ENCODE data around the gene KRTAP1-1. TPM values are rescaled to one million over a fixed set of nuclear protein-coding genes. Genes with fewer than 3 reads are reported as not detected.

The KRTAP1-1 gene
- total and polyA plus RNA-seq, 2 of the 4 experiments (the other 2 are of a cell fraction) = 0.90 to 1.2 TPM

- H3K79me1 ChIP-seq (ENCODE audit: low read depth in 1 of 2, low read length in 2 of 2) = no peaks in the 10 kb centered on the region
- CTCF ChIA-PET = no interaction called here
- H3K56ac ChIP-seq (ENCODE audit: extremely low read depth, insufficient read depth, low read length) = no peak overlapping the region
- H3K23ac ChIP-seq (ENCODE audit: low read depth, low read length) = no peak overlapping the region
- DNase-seq = no peak
- no TSS peak for BruUV-seq (replicated peaks)
- no peaks in the 10 kb centered on the region for H3K9me3 ChIP-seq (ENCODE audit: control insufficient read depth, insufficient read depth, low read length)
- H3K27me3 ChIP-seq (ENCODE audit: control insufficient read depth, insufficient read depth, low read length) = no peaks in the 10 kb centered on the region
- H3K4ac ChIP-seq (ENCODE audit: low read depth, low read length) = no peak overlapping the region
- H2AK5ac ChIP-seq (ENCODE audit: low read depth, low read length) = no peak overlapping the region
- H3K27ac ChIP-seq (ENCODE audit: insufficient read depth, low read length) = no peak overlapping the region
- no peaks in the 10 kb centered on the region for H3K36me3 ChIP-seq (ENCODE audit: control insufficient read depth, insufficient read depth, low read length)
- H2AFZ ChIP-seq (replicated peaks; ENCODE audit: low read length, poor library complexity) = no peak overlapping the region
- in situ Hi-C loops (cut with MboI; ENCODE audit: low sequenced_read_pairs) (no loop called here), intact Hi-C loops (cut with micrococcal nuclease) (no loop called here), dilution Hi-C loops (cut with HindIII; ENCODE audit: low sequenced_read_pairs, unreplicated experiment) (no loop called here)
- no peak overlapping the region for H4K91ac ChIP-seq (ENCODE audit: insufficient read depth, low read depth, low read length)
- no peak overlapping the region for H2BK5ac ChIP-seq (ENCODE audit: low read depth, low read length, poor library complexity, severe bottlenecking)
- no peak overlapping the region for H3K4me2 ChIP-seq (ENCODE audit: low read depth, low read length)
- H2AK9ac ChIP-seq (replicated peaks; ENCODE audit: low read depth, low read length, poor library complexity) = no peak overlapping the region
- POLR2A ChIA-PET (ENCODE audit: unreplicated experiment) = no interaction called here
- no peaks in the 10 kb centered on the region for H3K4me1 ChIP-seq (ENCODE audit: control insufficient read depth, insufficient read depth, low read length)
- no CpG with 5 or more reads among the region's 4 CpGs for WGBS, 2 experiments (ENCODE audit: extremely low coverage in 2 of 2, insufficient read length in 1 of 2)
- H4K5ac ChIP-seq (ENCODE audit: low read depth, low read length) = no peak overlapping the region
- H3K4me3 ChIP-seq (ENCODE audit: insufficient read depth, low read depth, low read length) = no peak overlapping the region
- no peaks in the 10 kb centered on the region for H3K9me1 ChIP-seq (ENCODE audit: insufficient read depth, low read length)
- TF ChIP-seq NFE2L2 (IDR thresholded peaks at IDR 0.05; ENCODE audit: low read depth, low read length) (no peak), MAFK (IDR thresholded peaks at IDR 0.05; ENCODE audit: low read depth, low read length) (peak; percentile 68), FOS (IDR thresholded peaks at IDR 0.05; ENCODE audit: low read depth, low read length) (no peak), RCOR1 (IDR thresholded peaks at IDR 0.05; ENCODE audit: insufficient replicate concordance, low read length) (no peak)
- H4K20me1 ChIP-seq (ENCODE audit: insufficient read depth, low read length) = no peaks in the 10 kb centered on the region
- no peak for ATAC-seq (ENCODE audit: low read depth)
- H2BK15ac ChIP-seq (ENCODE audit: low read depth, low read length) = no peak overlapping the region; the same call in 2 of the 3 replicates
- no peak overlapping the region for H4K8ac ChIP-seq (ENCODE audit: low read depth in 2 of 2, low read length in 2 of 2)
- no peak overlapping the region for H2BK120ac ChIP-seq (ENCODE audit: low read depth, low read length)
- no peak overlapping the region for H2BK20ac ChIP-seq (ENCODE audit: low read depth, low read length)
- no peak overlapping the region for H3K9ac ChIP-seq (ENCODE audit: low read depth, low read length)
- H3K14ac ChIP-seq (replicated peaks; ENCODE audit: low read depth, low read length) = no peak overlapping the region
- no peak overlapping the region for H3K18ac ChIP-seq (ENCODE audit: low read depth, low read length)
Observed at GRCh38 chr17:41003926-41004325, 37.3 kb downstream of the KRTAP1-1 start.
